ENCODE measurements around the gene IFNA6.
"Not testable (repeated sequence)": the region's sequence is repeated elsewhere in the genome, so short reads cannot be mapped to it uniquely, and the experiment has no call there.

Gene IFNA6

DNA sequence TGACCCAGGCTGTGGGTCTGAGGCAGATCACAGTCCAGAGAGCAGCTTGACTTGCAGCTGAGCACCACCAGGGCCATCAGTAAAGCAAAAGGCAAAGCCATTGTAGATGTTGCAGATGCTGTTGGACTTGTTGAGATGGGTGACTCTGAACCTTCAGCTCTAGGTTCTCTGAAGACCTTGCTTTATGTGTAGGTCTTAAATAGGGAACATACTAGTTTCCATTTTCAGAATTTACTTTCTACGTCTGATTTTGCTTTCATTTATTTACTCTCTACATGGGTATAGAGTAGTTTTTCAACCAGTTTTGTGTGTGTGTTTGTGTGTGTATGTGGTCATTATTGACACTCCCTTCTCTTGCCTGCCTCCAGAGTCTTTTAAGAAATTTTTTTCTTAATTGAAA lies at the start of gene IFNA6:
Gene IFNA6 (minus strand): TSS at position 101 of the 400 bp plus-strand sequence. CDS start 0 bp downstream, at position 101.
- Histone ChIP-seq H3K27me3 (ENCODE audit: control insufficient read depth in 1 of 2, insufficient read depth in 2 of 2, low read length in 2 of 2) (peaks cover 0 to 4% of the 10 kb centered on the region in 2 donors), H3K4me3 (ENCODE audit: low read depth in 1 of 2, low read length in 2 of 2) (no peak within 1 kb of the TSS), H3K27ac (ENCODE audit: low read depth, low read length) (no peak within 1 kb of the TSS), H3K9ac (ENCODE audit: low read depth in 1 of 2, low read length in 2 of 2) (no peak within 1 kb of the TSS), H3K36me3 (ENCODE audit: control insufficient read depth in 1 of 2, insufficient read depth in 2 of 2, low read length in 2 of 2) (no peaks in the 10 kb centered on the region), H3K9me3 (ENCODE audit: control insufficient read depth in 1 of 2, low read length in 2 of 2) (no peaks in the 10 kb centered on the region), H3K4me1 (ENCODE audit: control insufficient read depth in 1 of 2, insufficient read depth in 2 of 2, low read length in 2 of 2) (no peaks in the 10 kb centered on the region)

DNA sequence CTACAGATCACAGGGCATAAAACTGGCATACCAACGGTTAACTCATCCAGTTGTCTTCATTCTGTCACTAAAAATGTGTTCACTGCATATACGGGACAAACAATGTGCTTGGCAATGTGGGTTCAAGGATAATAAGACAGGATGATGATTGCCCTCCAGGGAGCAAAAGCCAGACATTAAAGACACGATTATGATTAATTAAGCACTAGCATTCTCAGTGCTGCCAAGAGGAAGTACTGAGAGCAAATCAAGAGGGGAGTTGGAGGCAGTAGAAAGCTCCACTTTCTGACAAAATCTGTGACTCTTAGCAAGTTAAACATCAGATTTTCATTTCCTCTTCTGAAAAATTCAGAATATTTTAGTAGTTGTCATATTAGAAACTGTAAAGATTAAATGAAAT lies 49.3 kb upstream of the IFNA6 start:
- H3K27me3 ChIP-seq (ENCODE audit: control insufficient read depth in 1 of 2, insufficient read depth in 2 of 2, low read length in 2 of 2), result peaks cover 38 to 48% of the 10 kb centered on the region in 2 donors
- H3K4me1 ChIP-seq (ENCODE audit: control insufficient read depth in 1 of 2, insufficient read depth in 2 of 2, low read length in 2 of 2), result peaks cover 13 to 14% of the 10 kb centered on the region in 2 donors
- no peak overlapping the region for H3K9ac ChIP-seq (ENCODE audit: low read depth in 1 of 2, low read length in 2 of 2)
- no peak overlapping the region for H3K27ac ChIP-seq (ENCODE audit: low read depth, low read length)
- no peaks in the 10 kb centered on the region for H3K9me3 ChIP-seq (ENCODE audit: control insufficient read depth in 1 of 2, low read length in 2 of 2)
- no peaks in the 10 kb centered on the region for H3K36me3 ChIP-seq (ENCODE audit: control insufficient read depth in 1 of 2, insufficient read depth in 2 of 2, low read length in 2 of 2)
- no peak overlapping the region for H3K4me3 ChIP-seq (ENCODE audit: low read depth in 1 of 2, low read length in 2 of 2)

DNA sequence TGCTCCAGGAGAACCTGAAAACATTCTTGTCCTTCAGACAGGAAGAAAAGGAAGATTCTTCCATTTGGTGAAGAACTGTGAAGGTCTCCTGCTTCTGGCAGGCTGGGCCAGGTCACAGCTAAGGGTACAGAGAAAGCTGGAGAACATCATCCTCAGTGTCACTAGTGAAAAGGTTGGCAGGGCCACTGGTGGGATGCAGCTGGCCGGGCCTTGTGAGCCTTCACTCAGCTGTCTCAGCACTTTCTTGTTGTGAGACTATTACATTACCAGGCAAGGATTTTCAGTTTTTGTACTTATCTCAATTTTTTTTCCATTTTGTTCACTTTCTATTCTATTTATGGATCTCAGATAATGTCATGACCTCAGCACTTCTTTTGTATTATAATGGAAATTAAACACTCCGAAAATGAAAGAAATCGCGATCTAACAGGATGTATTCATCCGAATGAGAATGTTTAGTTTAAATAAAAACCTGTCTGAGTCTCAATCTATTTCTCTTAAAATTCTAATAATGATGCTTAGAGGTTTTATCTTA lies 48.3 kb upstream of the IFNA6 start:
- Histone ChIP-seq H3K27me3 (ENCODE audit: control insufficient read depth in 1 of 2, insufficient read depth in 2 of 2, low read length in 2 of 2) (peaks cover 35 to 48% of the 10 kb centered on the region in 2 donors), H3K4me3 (ENCODE audit: low read depth in 1 of 2, low read length in 2 of 2) (no peak overlapping the region), H3K4me1 (ENCODE audit: control insufficient read depth in 1 of 2, insufficient read depth in 2 of 2, low read length in 2 of 2) (peaks cover 13 to 14% of the 10 kb centered on the region in 2 donors), H3K27ac (ENCODE audit: low read depth, low read length) (no peak overlapping the region), H3K9ac (ENCODE audit: low read depth in 1 of 2, low read length in 2 of 2) (no peak overlapping the region), H3K9me3 (ENCODE audit: control insufficient read depth in 1 of 2, low read length in 2 of 2) (no peaks in the 10 kb centered on the region), H3K36me3 (ENCODE audit: control insufficient read depth in 1 of 2, insufficient read depth in 2 of 2, low read length in 2 of 2) (no peaks in the 10 kb centered on the region)

DNA sequence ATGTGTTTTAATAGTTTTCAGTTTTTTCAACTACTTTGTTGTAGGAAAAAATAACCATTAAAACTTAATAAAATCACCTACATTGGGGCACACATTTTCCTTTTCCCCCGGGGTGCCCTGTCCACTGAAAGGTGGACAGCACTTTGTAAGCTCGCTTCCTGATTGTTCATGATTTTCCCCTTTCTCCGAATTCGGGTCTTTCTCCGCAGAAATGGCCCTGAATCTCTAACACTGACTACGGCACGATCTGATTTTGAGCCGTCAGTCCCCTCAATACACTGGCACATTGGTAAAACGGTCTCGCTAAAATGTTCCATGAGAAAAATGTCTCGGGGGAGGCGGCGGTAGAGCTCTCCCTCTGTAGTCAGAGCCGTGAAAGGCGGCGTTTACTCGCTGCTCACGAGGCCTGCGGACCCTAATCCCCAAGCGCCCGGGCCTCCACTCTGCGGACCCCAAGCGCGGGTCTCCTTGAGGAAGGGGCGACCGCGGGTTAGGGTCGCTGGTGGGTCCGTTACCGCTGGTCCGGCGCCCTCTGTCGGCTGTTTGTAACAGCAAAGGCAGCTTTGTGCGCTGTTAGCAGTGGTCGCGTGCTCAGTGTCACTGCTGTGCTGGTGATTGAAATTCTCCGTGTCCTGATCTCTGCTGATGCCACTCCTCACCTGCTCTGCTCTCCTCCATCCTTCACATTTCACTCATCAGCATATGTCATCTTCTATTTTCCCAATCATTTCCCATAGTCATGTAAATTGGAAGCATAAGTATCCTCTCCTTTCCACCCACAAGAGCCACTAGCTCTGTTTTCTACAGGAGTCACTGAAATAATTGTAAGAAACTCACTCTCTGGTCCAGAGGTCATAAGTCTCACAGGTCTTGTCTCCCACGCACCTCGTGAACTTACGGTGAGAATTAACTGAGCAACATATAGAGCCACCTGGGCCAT lies 45.4 kb upstream of the IFNA6 start:
- no peaks in the 10 kb centered on the region for H3K9me3 ChIP-seq (ENCODE audit: control insufficient read depth in 1 of 2, low read length in 2 of 2)
- H3K36me3 ChIP-seq (ENCODE audit: control insufficient read depth in 1 of 2, insufficient read depth in 2 of 2, low read length in 2 of 2), result no peaks in the 10 kb centered on the region
- H3K4me1 ChIP-seq (ENCODE audit: control insufficient read depth in 1 of 2, insufficient read depth in 2 of 2, low read length in 2 of 2), result peaks cover 5 to 8% of the 10 kb centered on the region in 2 donors
- H3K9ac ChIP-seq (ENCODE audit: low read depth in 1 of 2, low read length in 2 of 2), result peak overlapping the region; percentile 17 to 22
- H3K4me3 ChIP-seq (ENCODE audit: low read depth in 1 of 2, low read length in 2 of 2), result peak overlapping the region; percentile 63 to 69
- peaks cover 33 to 34% of the 10 kb centered on the region in 2 donors for H3K27me3 ChIP-seq (ENCODE audit: control insufficient read depth in 1 of 2, insufficient read depth in 2 of 2, low read length in 2 of 2)
- H3K27ac ChIP-seq (ENCODE audit: low read depth, low read length), result no peak overlapping the region

- Histone ChIP-seq H3K9me3 (ENCODE audit: control insufficient read depth in 1 of 2, low read length in 2 of 2) (no peaks in the 10 kb centered on the region), H3K4me3 (ENCODE audit: low read depth in 1 of 2, low read length in 2 of 2) (no peak overlapping the region), H3K4me1 (ENCODE audit: control insufficient read depth in 1 of 2, insufficient read depth in 2 of 2, low read length in 2 of 2) (peaks cover 5 to 8% of the 10 kb centered on the region in 2 donors), H3K9ac (ENCODE audit: low read depth in 1 of 2, low read length in 2 of 2) (no peak overlapping the region), H3K27me3 (ENCODE audit: control insufficient read depth in 1 of 2, insufficient read depth in 2 of 2, low read length in 2 of 2) (peaks cover 24 to 28% of the 10 kb centered on the region in 2 donors), H3K27ac (ENCODE audit: low read depth, low read length) (no peak overlapping the region), H3K36me3 (ENCODE audit: control insufficient read depth in 1 of 2, insufficient read depth in 2 of 2, low read length in 2 of 2) (no peaks in the 10 kb centered on the region)
Observed at GRCh38 chr9:21392270-21392669, 41.6 kb upstream of the IFNA6 start.

- peaks cover 3 to 14% of the 10 kb centered on the region in 2 donors for H3K27me3 ChIP-seq (ENCODE audit: control insufficient read depth in 1 of 2, insufficient read depth in 2 of 2, low read length in 2 of 2)
- no peaks in the 10 kb centered on the region for H3K36me3 ChIP-seq (ENCODE audit: control insufficient read depth in 1 of 2, insufficient read depth in 2 of 2, low read length in 2 of 2)
- H3K27ac ChIP-seq (ENCODE audit: low read depth, low read length), result no peak within 1 kb of the TSS
- no peak within 1 kb of the TSS for H3K9ac ChIP-seq (ENCODE audit: low read depth in 1 of 2, low read length in 2 of 2)
- H3K4me3 ChIP-seq (ENCODE audit: low read depth in 1 of 2, low read length in 2 of 2), result no peak within 1 kb of the TSS
- no peaks in the 10 kb centered on the region for H3K4me1 ChIP-seq (ENCODE audit: control insufficient read depth in 1 of 2, insufficient read depth in 2 of 2, low read length in 2 of 2)
- H3K9me3 ChIP-seq (ENCODE audit: control insufficient read depth in 1 of 2, low read length in 2 of 2), result no peaks in the 10 kb centered on the region
Observed at GRCh38 chr9:21385131-21385670, 34.5 kb upstream of the IFNA6 start, which contains the start of gene IFNA2. Gene IFNA2, minus strand, starts transcription at chr9:21385398. Its CDS starts 69 bp downstream, at chr9:21385329.

DNA sequence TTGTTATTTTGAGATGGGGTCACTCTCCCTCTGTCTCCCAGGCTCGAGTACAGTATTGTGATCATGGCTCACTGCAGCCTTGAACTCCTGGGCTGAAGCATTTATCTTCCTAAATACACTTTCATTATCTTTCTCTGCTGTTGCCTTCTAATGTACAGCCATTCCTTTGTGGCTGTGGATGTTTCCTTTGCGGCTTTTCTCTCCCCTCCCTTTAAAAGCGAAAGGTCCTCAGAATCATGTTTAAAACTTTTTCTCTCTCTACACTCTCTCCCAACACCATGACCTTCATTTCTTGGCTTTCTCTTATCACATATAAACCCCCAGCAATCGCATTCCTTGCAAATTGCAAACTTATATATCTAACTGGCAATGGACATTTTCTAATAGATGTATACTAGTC lies 32.9 kb upstream of the IFNA6 start:
- no peak overlapping the region for H3K27ac ChIP-seq (ENCODE audit: low read depth, low read length)
- no peaks in the 10 kb centered on the region for H3K9me3 ChIP-seq (ENCODE audit: control insufficient read depth in 1 of 2, low read length in 2 of 2)
- H3K27me3 ChIP-seq (ENCODE audit: control insufficient read depth in 1 of 2, insufficient read depth in 2 of 2, low read length in 2 of 2), result peaks cover 0 to 8% of the 10 kb centered on the region in 2 donors
- no peak overlapping the region for H3K4me3 ChIP-seq (ENCODE audit: low read depth in 1 of 2, low read length in 2 of 2)
- no peaks in the 10 kb centered on the region for H3K4me1 ChIP-seq (ENCODE audit: control insufficient read depth in 1 of 2, insufficient read depth in 2 of 2, low read length in 2 of 2)
- H3K9ac ChIP-seq (ENCODE audit: low read depth in 1 of 2, low read length in 2 of 2), result no peak overlapping the region
- H3K36me3 ChIP-seq (ENCODE audit: control insufficient read depth in 1 of 2, insufficient read depth in 2 of 2, low read length in 2 of 2), result no peaks in the 10 kb centered on the region

GRCh38 chr9:21381448-21382339 lies 31.0 kb upstream of the IFNA6 start:
- H3K4me1 ChIP-seq (ENCODE audit: control insufficient read depth in 1 of 2, insufficient read depth in 2 of 2, low read length in 2 of 2), result no peaks in the 10 kb centered on the region
- no peaks in the 10 kb centered on the region for H3K9me3 ChIP-seq (ENCODE audit: control insufficient read depth in 1 of 2, low read length in 2 of 2)
- peak overlapping the region; percentile 23 to 31 for H3K4me3 ChIP-seq (ENCODE audit: low read depth in 1 of 2, low read length in 2 of 2)
- H3K9ac ChIP-seq (ENCODE audit: low read depth in 1 of 2, low read length in 2 of 2), result peak overlapping the region in 1 of 2 donors; percentile 2
- H3K27me3 ChIP-seq (ENCODE audit: control insufficient read depth in 1 of 2, insufficient read depth in 2 of 2, low read length in 2 of 2), result peaks cover 0 to 8% of the 10 kb centered on the region in 2 donors
- no peaks in the 10 kb centered on the region for H3K36me3 ChIP-seq (ENCODE audit: control insufficient read depth in 1 of 2, insufficient read depth in 2 of 2, low read length in 2 of 2)
- H3K27ac ChIP-seq (ENCODE audit: low read depth, low read length), result no peak overlapping the region

- not testable (repeated sequence) for H3K27me3 ChIP-seq (ENCODE audit: control insufficient read depth in 1 of 2, insufficient read depth in 2 of 2, low read length in 2 of 2); H3K4me3 ChIP-seq (ENCODE audit: low read depth in 1 of 2, low read length in 2 of 2); H3K9ac ChIP-seq (ENCODE audit: low read depth in 1 of 2, low read length in 2 of 2)
Observed at GRCh38 chr9:21371467-21371866, 20.8 kb upstream of the IFNA6 start.

More at GRCh38 chr9:21371467-21371866, 20.8 kb upstream of the IFNA6 start:
- not testable (repeated sequence) for H3K36me3 ChIP-seq (ENCODE audit: control insufficient read depth in 1 of 2, insufficient read depth in 2 of 2, low read length in 2 of 2); H3K4me1 ChIP-seq (ENCODE audit: control insufficient read depth in 1 of 2, insufficient read depth in 2 of 2, low read length in 2 of 2); H3K27ac ChIP-seq (ENCODE audit: low read depth, low read length); H3K9me3 ChIP-seq (ENCODE audit: control insufficient read depth in 1 of 2, low read length in 2 of 2)

Data from duodenal mucosa (tissue), 2 donors.